NAMALWA (cell line): Measurements from ENCODE around the gene FGD2.

Experiments
- DNase-seq: peaks from one replicate; pipeline ENCODE4 v3.0.0-alpha.2; 2015; ENCODE audit warnings: low spot score

The FGD2 gene

GRCh38 chr6:36997811-36998722, 7.4 kb upstream of the FGD2 start:
- DNase-seq: no peak

- DNase-seq: no peak
These were observed 6.8 kb upstream of the FGD2 start for GRCh38 chr6:36998723-36999038.

- DNase-seq: peak; percentile 49
These were observed 6.2 kb upstream of the FGD2 start for GRCh38 chr6:36999061-36999750.

DNA sequence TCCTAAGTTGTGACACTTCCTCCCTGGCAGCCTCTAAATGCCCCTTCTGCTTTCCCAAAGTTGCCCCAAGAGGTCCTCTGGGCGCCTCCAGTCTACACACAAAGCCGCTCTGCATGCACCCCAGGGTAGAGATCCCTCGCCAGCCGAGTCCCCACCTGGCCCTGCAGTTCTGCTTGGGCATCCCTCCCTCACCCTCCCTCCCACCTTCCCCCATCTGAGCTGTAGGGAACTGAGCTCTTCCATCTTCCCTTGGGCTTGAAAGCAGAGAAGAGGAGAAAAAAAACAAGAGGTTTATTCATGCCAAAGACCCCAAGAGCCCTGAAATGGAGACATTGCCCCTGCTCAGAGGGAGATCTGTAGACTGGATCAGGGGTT, 5.7 kb upstream of the FGD2 start:
- DNase-seq: no peak

DNA sequence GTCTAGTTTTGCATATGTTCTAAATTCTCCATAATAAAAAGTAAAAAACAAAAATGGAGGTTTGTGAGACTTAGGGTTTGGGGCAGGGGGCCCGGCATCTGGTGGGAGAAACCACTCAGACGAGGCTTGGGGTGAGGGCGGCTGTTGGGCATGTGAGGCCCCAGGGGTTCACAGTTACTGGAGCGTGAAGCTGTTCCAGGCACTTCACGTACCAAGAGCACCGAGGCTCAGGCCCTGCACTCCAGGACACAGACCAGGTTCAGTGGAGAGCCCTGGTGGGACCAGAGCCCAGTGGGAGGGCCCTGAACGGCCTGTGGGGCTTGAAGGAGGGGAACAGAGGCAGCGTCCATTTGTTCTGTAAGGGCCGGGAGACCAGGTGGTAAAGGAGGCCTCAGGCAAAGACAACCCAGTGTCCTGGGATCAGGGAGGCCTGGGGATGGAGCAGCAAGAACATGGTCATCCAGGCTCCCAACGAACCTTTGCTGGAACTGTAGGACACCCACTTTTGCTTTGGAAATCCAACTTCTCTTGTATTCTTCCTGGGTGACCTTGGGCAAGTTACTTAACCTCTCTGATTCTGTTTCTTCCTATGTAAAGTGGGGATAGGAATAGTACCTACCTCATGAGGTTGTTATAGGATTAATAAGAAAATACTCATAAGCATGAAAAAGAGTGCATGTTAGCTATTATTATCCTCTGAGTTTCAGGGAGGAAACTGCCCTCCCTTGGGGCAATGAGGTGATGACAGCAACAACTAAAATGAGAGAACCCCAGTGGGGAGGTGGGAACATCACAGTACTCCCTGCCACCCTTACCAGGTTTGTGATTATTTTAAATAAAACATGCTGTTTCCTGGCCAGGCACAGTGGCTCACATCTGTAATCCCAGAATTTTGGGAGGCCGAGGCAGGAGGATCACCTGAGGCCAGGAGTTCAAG, 1.1 kb upstream of the FGD2 start:
- DNase-seq: peak; percentile 80

DNA sequence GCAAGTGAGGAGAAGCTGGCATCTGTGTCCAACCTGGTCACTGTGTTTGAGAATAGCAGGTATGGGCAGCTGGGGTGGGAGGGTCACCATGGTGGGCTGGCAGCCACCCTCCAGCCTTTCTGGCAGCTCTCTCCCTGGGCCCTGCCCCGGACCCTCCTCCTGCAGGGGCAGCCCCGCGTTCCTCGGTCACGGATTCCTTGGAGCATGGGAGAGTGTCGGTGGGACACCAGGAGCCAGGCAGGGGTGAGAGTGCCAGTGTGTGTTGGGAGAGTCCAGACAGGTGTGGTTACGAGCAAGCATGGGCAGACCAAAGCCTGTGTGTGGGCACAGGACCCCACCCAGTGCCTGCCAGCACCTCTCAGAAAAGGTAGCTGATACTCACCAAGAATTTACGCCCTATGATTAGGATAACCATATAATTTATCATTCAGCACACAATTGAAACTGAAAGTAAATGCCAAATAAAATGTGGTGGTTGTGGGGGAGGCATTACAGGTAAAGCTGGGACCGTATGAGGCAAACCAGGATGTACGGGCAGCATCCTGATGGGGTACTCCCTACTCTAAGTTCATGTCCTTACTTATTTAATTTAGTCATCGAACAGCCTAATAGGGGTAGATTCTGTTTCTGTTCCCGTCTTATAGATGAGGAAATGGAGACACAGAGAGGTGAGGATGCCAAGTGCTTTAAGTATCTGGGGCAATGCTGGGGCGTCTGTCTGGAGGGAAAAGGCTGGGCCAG, 542 bp downstream of the FGD2 start:
- peak; percentile 58 for DNase-seq

DNA sequence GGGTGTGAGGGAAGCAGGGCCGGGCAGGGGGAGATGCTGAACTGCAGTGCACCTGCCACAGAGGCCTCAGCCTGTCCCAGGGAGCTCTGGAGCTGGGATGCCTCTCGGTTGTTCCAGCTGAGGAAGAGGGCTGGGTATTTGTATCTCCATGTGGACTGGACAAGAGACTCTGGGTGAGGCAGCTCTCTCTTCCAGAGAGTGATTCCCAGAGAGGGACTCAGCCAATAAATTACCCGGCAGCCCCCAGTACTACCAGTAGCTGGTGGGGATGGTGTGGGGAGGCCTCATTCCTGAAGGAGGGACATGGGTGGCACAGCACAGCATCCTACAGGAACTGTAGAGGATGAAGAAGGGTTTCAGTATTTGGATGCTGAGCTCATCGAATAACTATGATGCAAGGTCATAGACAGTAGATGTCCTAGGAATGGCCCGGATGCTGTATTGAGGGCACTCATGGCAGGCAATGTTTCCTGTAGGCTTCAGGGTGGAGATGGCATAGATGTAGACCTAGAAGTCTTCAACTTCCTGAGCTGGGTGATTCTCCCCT, 1.4 kb downstream of the FGD2 start:
- peak; percentile 39 for DNase-seq

GRCh38 chr6:37007340-37008043, 2.0 kb downstream of the FGD2 start:
- peak; percentile 76 for DNase-seq

GRCh38 chr6:37008484-37009465, 3.3 kb downstream of the FGD2 start:
- no peak for DNase-seq

DNA sequence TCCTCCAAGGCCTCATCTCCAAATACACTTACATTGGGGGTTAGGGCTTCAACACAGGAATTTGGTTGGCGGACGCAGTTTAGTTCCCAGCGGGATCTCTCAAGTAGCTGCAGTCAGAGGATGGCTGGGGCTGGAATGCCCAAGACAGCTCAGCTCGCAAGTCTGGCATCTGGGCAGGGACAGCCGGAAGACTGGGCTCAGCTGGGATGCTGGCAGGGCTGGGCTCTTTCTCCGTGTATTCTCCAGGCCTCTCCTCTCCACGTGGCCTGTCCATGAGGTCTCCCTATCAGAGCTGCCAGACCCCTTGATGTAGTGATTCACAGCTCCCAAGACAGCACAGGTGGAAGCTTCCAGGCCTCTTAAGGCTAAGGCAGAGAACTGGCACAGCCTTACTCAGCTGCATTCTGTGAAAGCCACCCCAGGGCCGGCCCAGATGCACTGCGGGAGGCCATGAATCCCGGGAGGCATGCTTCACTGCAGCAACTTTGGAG, 5.0 kb downstream of the FGD2 start:
- DNase-seq: no peak

DNA sequence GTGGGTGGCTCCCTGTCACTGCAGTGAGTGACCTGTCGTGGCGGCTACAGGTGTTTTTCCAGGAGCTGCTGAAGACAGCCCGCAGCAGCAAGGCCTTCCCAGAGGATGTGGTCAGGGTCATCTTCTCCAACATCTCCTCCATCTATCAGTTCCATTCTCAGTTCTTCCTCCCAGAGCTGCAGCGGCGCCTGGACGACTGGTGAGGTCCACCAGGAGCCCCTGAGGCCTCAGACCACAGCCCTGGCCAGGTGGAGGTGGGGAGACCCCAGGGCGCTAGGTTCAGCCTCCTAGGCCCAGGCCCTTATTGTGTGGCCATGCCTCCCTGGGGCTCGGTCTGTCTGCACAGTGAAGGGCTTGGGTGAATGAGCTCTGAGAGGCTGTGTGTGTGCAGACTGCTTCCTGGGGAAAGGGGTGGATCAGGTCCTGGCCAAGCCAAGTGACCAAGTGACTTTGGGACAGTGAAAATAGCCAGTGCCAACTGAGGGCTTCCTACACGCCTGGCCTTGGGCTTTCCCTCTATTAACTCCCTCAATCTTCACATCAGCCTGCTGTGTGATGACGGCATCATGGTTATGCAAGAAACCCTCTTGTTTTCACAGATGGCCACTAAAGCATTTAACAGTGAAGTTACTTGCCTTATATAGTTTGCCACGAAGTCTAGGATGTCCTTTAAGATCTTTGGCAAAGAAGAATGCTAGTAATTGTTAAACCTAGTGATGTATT, 6.4 kb downstream of the FGD2 start:
- no peak for DNase-seq

GRCh38 chr6:37013516-37014491, 8.3 kb downstream of the FGD2 start:
- DNase-seq: no peak

GRCh38 chr6:37014667-37015066, 9.2 kb downstream of the FGD2 start:
- no peak for DNase-seq

DNA sequence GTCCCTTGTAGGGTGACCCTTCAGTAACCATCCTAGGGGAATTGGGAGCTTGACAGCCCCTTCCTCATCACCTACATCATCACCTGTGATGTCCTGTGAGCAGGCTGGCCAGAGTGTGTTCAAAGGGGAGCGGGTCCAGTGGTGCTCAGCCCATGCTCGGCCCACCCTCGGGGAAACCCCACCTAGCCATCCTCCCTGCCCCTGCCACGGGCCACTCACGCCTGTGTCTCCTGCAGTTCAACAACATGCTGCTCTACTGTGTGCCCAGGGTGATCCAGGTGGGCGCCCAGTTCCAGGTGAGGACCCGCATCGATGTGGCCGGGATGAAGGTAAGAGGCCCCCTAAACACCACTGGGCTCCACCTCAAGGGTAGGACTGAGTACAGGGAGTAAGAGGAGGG, 10.1 kb downstream of the FGD2 start:
- DNase-seq: no peak

GRCh38 chr6:37016995-37017394, 11.5 kb downstream of the FGD2 start:
- DNase-seq: no peak

DNA sequence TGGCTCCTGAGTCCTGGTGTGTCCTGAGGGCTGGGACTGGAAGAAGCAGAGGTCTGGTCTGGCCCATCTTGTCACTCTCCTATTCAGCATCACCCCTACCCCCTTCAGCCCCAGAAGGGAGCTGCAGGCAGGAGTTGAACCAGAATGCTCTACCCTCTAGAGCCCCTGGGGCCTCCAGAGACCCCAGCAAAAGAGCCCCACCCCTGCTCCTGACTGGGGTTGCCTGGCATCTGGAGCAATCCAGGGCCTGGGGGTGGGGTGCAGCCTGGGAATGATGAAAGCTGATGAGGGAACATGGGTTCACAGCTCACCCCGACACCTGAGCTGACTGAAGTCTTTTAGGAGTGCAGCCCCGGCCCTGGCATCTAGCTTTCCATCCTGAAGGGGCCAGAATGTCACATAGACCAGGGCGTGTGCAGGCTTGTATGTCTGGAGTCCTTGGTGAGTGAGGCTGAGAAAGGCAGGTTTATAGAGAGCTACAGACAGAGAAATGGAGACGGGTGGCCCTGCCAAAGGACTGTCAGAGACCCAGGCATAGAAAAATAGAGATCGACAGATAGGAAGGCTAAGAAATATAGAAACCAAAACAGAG, 12.2 kb downstream of the FGD2 start:
- DNase-seq: no peak
